Colon (tissue), 2 donors: ENCODE measurements around the gene PARD3B.

ENCODE experiments used
- FAIRE-seq: peaks from 2 replicates; lab custom pipeline; 2012; peaks lifted over from hg19 to GRCh38; lab: Jason Lieb, UNC
- donor health status: control.
- donor health status: control.

The PARD3B gene

GRCh38 chr2:205619600-205619999, 1074.3 kb downstream of the PARD3B start:
- FAIRE-seq = no peak

GRCh38 chr2:205627085-205627484, 1081.8 kb downstream of the PARD3B start:
- no peak for FAIRE-seq

- FAIRE-seq = no peak
These were observed 1083.1 kb downstream of the PARD3B start for GRCh38 chr2:205628422-205628821.

GRCh38 chr2:205629091-205629776, 1084.0 kb downstream of the PARD3B start:
- no peak for FAIRE-seq

GRCh38 chr2:205633994-205634393, 1088.7 kb downstream of the PARD3B start:
- FAIRE-seq = no peak

- no peak for FAIRE-seq
These were observed 1091.5 kb downstream of the PARD3B start for GRCh38 chr2:205636549-205637319.

- FAIRE-seq = no peak
These were observed 1092.0 kb downstream of the PARD3B start for GRCh38 chr2:205637320-205637602.

GRCh38 chr2:205637779-205638503, 1092.7 kb downstream of the PARD3B start:
- no peak for FAIRE-seq

- FAIRE-seq = no peak
These were observed 1095.4 kb downstream of the PARD3B start for GRCh38 chr2:205640716-205641115.

- FAIRE-seq = no peak
These were observed 1097.5 kb downstream of the PARD3B start for GRCh38 chr2:205642599-205643356.

- no peak for FAIRE-seq
These were observed 1098.2 kb downstream of the PARD3B start for GRCh38 chr2:205643391-205643885.

GRCh38 chr2:205644018-205644417, 1098.7 kb downstream of the PARD3B start:
- FAIRE-seq = no peak

- no peak for FAIRE-seq
These were observed 1101.4 kb downstream of the PARD3B start for GRCh38 chr2:205646680-205647079.

GRCh38 chr2:205650450-205650849, 1105.2 kb downstream of the PARD3B start:
- FAIRE-seq = no peak

- no peak for FAIRE-seq
These were observed 1105.7 kb downstream of the PARD3B start for GRCh38 chr2:205650931-205651330.

GRCh38 chr2:205651719-205652118, 1106.4 kb downstream of the PARD3B start:
- no peak for FAIRE-seq

GRCh38 chr2:205654878-205655605, 1109.8 kb downstream of the PARD3B start:
- no peak for FAIRE-seq

GRCh38 chr2:205655779-205656456, 1110.6 kb downstream of the PARD3B start:
- FAIRE-seq = no peak

GRCh38 chr2:205656461-205656860, 1111.2 kb downstream of the PARD3B start:
- no peak for FAIRE-seq

- no peak for FAIRE-seq
These were observed 1111.7 kb downstream of the PARD3B start for GRCh38 chr2:205656941-205657340.

GRCh38 chr2:205657579-205657978, 1112.3 kb downstream of the PARD3B start:
- no peak for FAIRE-seq
